Measurements from ENCODE around the gene SMAD9. TPM values are rescaled to one million over a fixed set of nuclear protein-coding genes. Genes with fewer than 3 reads are reported as not detected.
A peak's percentile ranks its signal among the peaks of the same experiment; 100 is the strongest.

Gene SMAD9
- total and polyA plus RNA-seq, 2 of the 4 experiments (the other 2 are of a cell fraction) = 3.2 to 4.8 TPM

- Histone ChIP-seq H3K4me1 (ENCODE audit: control insufficient read depth, insufficient read depth, low read length) (peaks cover 8% of the 10 kb centered on the region), H2AK9ac (replicated peaks; ENCODE audit: low read depth, low read length, poor library complexity) (peak overlapping the region; percentile 30), H3K4ac (ENCODE audit: low read depth, low read length) (peak overlapping the region; percentile 76), H3K14ac (replicated peaks; ENCODE audit: low read depth, low read length) (peak overlapping the region; percentile 65), H3K9me1 (ENCODE audit: insufficient read depth, low read length) (peaks cover 7% of the 10 kb centered on the region), H3K4me3 (ENCODE audit: insufficient read depth, low read depth, low read length) (peak overlapping the region; percentile 78), H2AK5ac (ENCODE audit: low read depth, low read length) (peak overlapping the region; percentile 25; the same call in 1 of the 2 replicates), H3K27me3 (ENCODE audit: control insufficient read depth, insufficient read depth, low read length) (no peaks in the 10 kb centered on the region), H4K20me1 (ENCODE audit: insufficient read depth, low read length) (peaks cover 5% of the 10 kb centered on the region; the same call in 1 of the 2 replicates), H2BK20ac (ENCODE audit: low read depth, low read length) (peak overlapping the region; percentile 76), H2BK120ac (ENCODE audit: low read depth, low read length) (peak overlapping the region; percentile 85), H3K4me2 (ENCODE audit: low read depth, low read length) (peak overlapping the region; percentile 42; the same call in 1 of the 2 replicates), H4K8ac (ENCODE audit: low read depth in 2 of 2, low read length in 2 of 2) (peak overlapping the region; percentile 4 to 76; a peak in 1 of 4 replicates), H3K36me3 (ENCODE audit: control insufficient read depth, insufficient read depth, low read length) (no peaks in the 10 kb centered on the region), H4K91ac (ENCODE audit: insufficient read depth, low read depth, low read length) (peak overlapping the region; percentile 46), H3K18ac (ENCODE audit: low read depth, low read length) (peak overlapping the region; percentile 46; the same call in 1 of the 2 replicates), H2BK15ac (ENCODE audit: low read depth, low read length) (0 out of 3 replicates have a peak overlapping the region, but pooled peaks have one; percentile 42), H3K9me3 (ENCODE audit: control insufficient read depth, insufficient read depth, low read length) (no peaks in the 10 kb centered on the region), H2BK5ac (ENCODE audit: low read depth, low read length, poor library complexity, severe bottlenecking) (peak overlapping the region; percentile 5), H3K9ac (ENCODE audit: low read depth, low read length) (peak overlapping the region; percentile 6; the same call in 1 of the 2 replicates), H2AFZ (replicated peaks; ENCODE audit: low read length, poor library complexity) (peak overlapping the region; percentile 85), H3K56ac (ENCODE audit: extremely low read depth, insufficient read depth, low read length) (no peak overlapping the region), H3K23ac (ENCODE audit: low read depth, low read length) (peak overlapping the region; percentile 86), H4K5ac (ENCODE audit: low read depth, low read length) (peak overlapping the region; percentile 64), H3K27ac (ENCODE audit: insufficient read depth, low read length) (peak overlapping the region; percentile 13; the same call in 1 of the 2 replicates), H3K79me1 (ENCODE audit: low read depth in 1 of 2, low read length in 2 of 2) (peaks cover 7 to 25% of the 10 kb centered on the region in 2 experiments; a peak in 3 of 4 replicates)
- dilution Hi-C loops (cut with HindIII; ENCODE audit: low sequenced_read_pairs, unreplicated experiment) (no loop called here), intact Hi-C loops (cut with micrococcal nuclease) (no loop called here), in situ Hi-C loops (cut with MboI; ENCODE audit: low sequenced_read_pairs) (no loop called here)
- no peak; the same call in 1 of the 2 replicates for ATAC-seq (ENCODE audit: low read depth)
- no peak for DNase-seq
- 56% methylated on average over 4 of the region's 9 CpGs; no CpG with 5 or more reads in 1 of the 2 experiments for WGBS, 2 experiments (ENCODE audit: extremely low coverage in 2 of 2, insufficient read length in 1 of 2)
- TF ChIP-seq ELK1 (IDR thresholded peaks at IDR 0.05; ENCODE audit: borderline replicate concordance, low read depth, low read length) (no peak), NFE2L2 (IDR thresholded peaks at IDR 0.05; ENCODE audit: low read depth, low read length) (no peak), MAFK (IDR thresholded peaks at IDR 0.05; ENCODE audit: low read depth, low read length) (no peak), CTCF (conservative IDR thresholded peaks at IDR 0.05; ENCODE audit: low read depth, low read length) (no peak), USF2 (IDR thresholded peaks at IDR 0.05; ENCODE audit: low read depth, low read length) (no peak)
- POLR2A ChIA-PET (ENCODE audit: unreplicated experiment) = no interaction called here
- CTCF ChIA-PET = no interaction called here
- no TSS peak for BruUV-seq (replicated peaks)
Measured at GRCh38 chr13:36920616-36921185, 663 bp upstream of the SMAD9 start.
